ENCODE data around the gene MECR. TPM values are rescaled to one million over a fixed set of nuclear protein-coding genes. Genes with fewer than 3 reads are reported as not detected.

Gene MECR
- total RNA-seq, 1 donor from 2014 or later: 28.8 TPM

GRCh38 chr1:29181413-29182225, 49.1 kb downstream of the MECR start, which contains the start of gene SRSF4:
TSS of gene SRSF4 (minus strand) at chr1:29181900. CDS start at chr1:29181752, 148 bp downstream.
- Mint-ChIP-seq H3K27me3 (no peaks in the 10 kb centered on the region), H3K4me1 (ENCODE audit: low read depth) (peaks cover 23% of the 10 kb centered on the region), H3K36me3 (ENCODE audit: insufficient read depth) (peaks cover 13% of the 10 kb centered on the region), H3K9me3 (ENCODE audit: low read depth) (no peaks in the 10 kb centered on the region), H3K27ac (peak within 1 kb of the TSS; percentile 99), H3K4me3 (ENCODE audit: low read depth) (peak within 1 kb of the TSS; percentile 96)
- peak; percentile 69 for TF ChIP-seq CTCF (IDR thresholded peaks at IDR 0.05; ENCODE audit: unreplicated experiment)
- peak; percentile 98 for DNase-seq (ENCODE audit: low spot score, unreplicated experiment)

- TF ChIP-seq CTCF (IDR thresholded peaks at IDR 0.05; ENCODE audit: unreplicated experiment): no peak
- Mint-ChIP-seq H3K36me3 (ENCODE audit: insufficient read depth) (peaks cover 14% of the 10 kb centered on the region), H3K27ac (peak overlapping the region; percentile 99), H3K9me3 (ENCODE audit: low read depth) (no peaks in the 10 kb centered on the region), H3K4me1 (ENCODE audit: low read depth) (peaks cover 25% of the 10 kb centered on the region), H3K4me3 (ENCODE audit: low read depth) (peak overlapping the region; percentile 96), H3K27me3 (no peaks in the 10 kb centered on the region)
- DNase-seq (ENCODE audit: low spot score, unreplicated experiment): no peak
Measured at GRCh38 chr1:29180497-29181412, 50.0 kb downstream of the MECR start.

- H3K4me3 Mint-ChIP-seq (ENCODE audit: low read depth): peak overlapping the region; percentile 96
- no peak for TF ChIP-seq CTCF (IDR thresholded peaks at IDR 0.05; ENCODE audit: unreplicated experiment)
- peak overlapping the region; percentile 99 for H3K27ac Mint-ChIP-seq
- no peak for DNase-seq (ENCODE audit: low spot score, unreplicated experiment)
- H3K36me3 Mint-ChIP-seq (ENCODE audit: insufficient read depth): peaks cover 14% of the 10 kb centered on the region
- peaks cover 25% of the 10 kb centered on the region for H3K4me1 Mint-ChIP-seq (ENCODE audit: low read depth)
- no peaks in the 10 kb centered on the region for H3K27me3 Mint-ChIP-seq
- H3K9me3 Mint-ChIP-seq (ENCODE audit: low read depth): no peaks in the 10 kb centered on the region
Measured at GRCh38 chr1:29179641-29180184, 51.0 kb downstream of the MECR start.

- Mint-ChIP-seq H3K27ac (peak overlapping the region; percentile 87), H3K36me3 (ENCODE audit: insufficient read depth) (peaks cover 23% of the 10 kb centered on the region), H3K4me1 (ENCODE audit: low read depth) (peaks cover 28% of the 10 kb centered on the region), H3K4me3 (ENCODE audit: low read depth) (no peak overlapping the region), H3K27me3 (no peaks in the 10 kb centered on the region), H3K9me3 (ENCODE audit: low read depth) (no peaks in the 10 kb centered on the region)
- DNase-seq (ENCODE audit: low spot score, unreplicated experiment): no peak
- TF ChIP-seq CTCF (IDR thresholded peaks at IDR 0.05; ENCODE audit: unreplicated experiment): no peak
Measured at GRCh38 chr1:29177022-29177705, 53.6 kb downstream of the MECR start.

Data from progenitor cell of endocrine pancreas (in vitro differentiated cells).